ENCODE results near the gene MED27.

GRCh38 chr9:131856105-131856504 is 223.6 kb downstream of the MED27 start:
- TF ChIP-seq CTCF (IDR thresholded peaks at IDR 0.05; ENCODE audit: borderline replicate concordance, extremely low read depth, low read length, poor library complexity, severe bottlenecking) (no peak), EZH2 (IDR thresholded peaks at IDR 0.05; ENCODE audit: borderline replicate concordance, low read depth, low read length, severe bottlenecking) (no peak)

Data from DND-41 (cell line).